COLO829 (cell line): ENCODE measurements around the gene PTPRN2.

Source experiments
- DNase-seq: peaks from one replicate; pipeline ENCODE4 v3.0.0; 2012; ENCODE audit warnings: low spot score

The PTPRN2 gene

DNA sequence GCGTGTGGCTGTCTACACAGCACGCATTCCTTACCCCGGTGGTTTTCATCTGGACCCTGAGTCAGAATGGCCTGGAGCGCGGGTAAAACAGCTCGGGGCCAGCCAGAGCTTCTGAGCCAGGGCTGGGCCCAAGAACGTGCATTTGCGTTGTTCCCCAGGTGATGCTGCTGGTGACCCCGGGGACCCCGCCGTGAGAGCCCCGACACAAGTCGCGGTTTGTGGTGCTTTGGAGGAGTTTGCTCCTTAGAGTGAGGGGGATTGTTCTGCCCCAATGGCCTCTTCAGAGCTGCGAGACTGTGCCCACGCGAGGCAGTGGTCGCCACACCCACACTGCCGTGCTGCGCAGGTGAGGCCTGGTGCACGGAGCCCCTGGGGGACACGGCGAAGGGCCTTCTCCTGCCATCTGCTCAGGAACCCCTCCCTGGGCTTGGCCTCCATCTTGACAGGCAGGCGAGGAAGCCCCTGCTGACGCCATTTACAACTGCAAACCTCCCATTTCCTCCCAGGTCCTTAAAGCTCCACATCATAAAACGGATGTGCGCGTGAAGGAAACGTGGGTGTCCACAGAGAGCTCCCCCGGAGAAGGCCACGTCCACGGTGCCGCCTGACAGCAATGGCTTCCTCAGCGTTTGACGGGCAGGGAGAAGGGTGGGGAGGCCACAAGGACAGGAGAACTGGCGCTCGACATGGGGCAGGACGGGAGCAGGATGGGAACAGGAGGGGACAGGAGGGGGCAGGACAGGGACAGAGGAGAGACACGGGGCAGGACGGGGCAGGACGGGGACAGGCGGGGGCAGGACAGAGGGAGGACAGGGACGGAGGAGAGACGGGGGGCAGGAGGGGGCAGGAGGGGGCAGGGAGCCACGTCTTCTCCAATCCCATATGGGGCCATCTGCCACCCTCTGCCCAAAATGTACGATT is 773.6 kb downstream of the PTPRN2 start:
- DNase-seq = no peak

GRCh38 chr7:157813053-157813452 is 774.6 kb downstream of the PTPRN2 start:
- DNase-seq = no peak

DNA sequence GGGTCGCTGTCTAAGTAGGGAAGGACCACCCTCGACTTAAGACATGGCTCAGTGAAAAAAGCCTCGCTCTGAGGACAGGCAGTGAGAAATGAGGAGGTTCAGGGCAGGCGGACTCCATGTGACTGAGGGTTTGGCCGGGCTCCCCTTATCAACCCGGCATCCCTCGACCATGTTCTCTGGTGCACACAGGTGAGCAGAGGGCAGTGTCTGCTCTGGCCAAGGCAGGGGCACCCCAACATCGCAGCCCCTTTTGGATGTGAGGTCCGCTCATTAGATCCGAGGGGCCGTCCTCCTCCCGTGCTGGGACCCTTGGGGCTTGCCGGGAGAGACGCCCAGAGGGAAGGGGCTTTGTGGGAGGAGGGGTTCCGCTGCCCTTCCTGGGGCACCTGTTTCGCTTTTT is 775.7 kb downstream of the PTPRN2 start:
- no peak for DNase-seq

GRCh38 chr7:157809863-157810851 is 777.5 kb downstream of the PTPRN2 start:
- DNase-seq = no peak

DNA sequence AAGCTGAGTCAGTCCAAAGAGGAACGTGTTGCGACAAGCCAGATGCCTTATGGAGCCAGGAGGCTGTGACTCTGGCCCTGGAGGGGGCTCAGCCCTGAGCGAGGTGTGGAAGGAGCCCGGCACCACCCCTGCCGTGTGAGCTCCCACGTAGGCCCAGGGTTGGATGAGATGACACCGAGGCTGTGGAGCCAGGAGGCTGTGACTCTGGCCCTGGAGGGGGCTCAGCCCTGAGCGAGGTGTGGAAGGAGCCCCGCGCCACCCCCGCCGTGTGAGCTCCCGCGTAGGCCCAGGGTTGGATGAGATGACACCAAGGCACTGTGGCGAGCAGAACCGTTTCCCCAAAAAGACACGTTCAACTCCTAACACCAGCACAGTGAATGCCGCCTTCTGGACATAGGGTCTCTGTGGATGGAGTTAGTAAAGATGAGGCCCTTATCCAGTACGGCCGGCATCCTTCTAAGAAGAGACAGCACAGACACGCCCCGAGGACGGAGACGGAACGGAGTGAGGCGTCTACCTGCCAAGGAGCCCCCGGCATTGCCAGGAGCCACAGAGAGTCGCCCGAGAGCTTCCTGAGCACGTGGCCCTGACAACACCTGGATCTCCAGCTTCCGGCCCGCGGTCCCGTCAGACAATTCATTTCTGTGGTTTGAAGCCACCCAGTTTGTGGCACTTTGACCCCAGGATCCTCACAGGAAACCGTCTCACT is 778.3 kb downstream of the PTPRN2 start:
- no peak for DNase-seq

DNA sequence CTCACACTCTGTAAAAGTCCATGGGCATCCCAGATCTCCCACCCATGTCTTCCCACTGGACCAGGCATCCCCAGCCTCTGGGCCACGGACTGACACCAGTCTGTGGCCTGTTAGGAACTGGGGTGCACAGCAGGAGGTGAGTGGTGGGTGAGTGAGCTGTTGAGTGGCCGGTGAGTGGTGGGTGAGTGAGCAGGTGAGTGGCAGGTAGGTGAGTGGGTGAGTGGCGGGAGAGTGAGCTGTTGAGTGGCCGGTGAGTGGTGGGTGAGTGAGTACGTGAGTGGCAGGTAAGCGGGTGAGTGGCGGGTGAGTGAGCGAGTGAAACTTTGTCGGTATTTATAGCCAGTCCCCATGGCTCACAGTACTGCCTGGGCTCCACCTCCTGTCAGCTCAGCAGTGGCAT is 779.6 kb downstream of the PTPRN2 start:
- no peak for DNase-seq

GRCh38 chr7:157807510-157807909 is 780.1 kb downstream of the PTPRN2 start:
- DNase-seq = no peak

DNA sequence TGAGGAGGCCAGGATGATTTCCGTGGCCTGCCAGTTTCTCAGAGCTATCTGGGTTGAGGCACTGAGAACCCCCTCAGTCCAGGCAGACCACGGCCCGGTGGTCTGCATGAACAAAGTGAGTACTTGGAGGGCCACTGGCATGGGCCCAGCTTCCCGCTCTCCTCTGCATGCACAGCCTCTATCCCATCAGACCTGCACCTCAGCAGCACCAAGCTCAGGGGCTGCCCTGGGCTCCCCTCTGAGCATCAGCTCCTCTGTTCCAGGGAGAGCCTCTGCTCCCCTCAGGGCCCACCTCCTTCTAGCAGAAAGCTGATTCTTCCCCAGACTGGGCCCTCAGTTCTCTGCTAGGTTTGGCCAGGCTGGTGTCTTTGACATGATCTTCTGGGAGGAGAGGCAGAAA is 780.9 kb downstream of the PTPRN2 start:
- no peak for DNase-seq

- DNase-seq = no peak
Observed at GRCh38 chr7:157805713-157806112, 781.9 kb downstream of the PTPRN2 start.

DNA sequence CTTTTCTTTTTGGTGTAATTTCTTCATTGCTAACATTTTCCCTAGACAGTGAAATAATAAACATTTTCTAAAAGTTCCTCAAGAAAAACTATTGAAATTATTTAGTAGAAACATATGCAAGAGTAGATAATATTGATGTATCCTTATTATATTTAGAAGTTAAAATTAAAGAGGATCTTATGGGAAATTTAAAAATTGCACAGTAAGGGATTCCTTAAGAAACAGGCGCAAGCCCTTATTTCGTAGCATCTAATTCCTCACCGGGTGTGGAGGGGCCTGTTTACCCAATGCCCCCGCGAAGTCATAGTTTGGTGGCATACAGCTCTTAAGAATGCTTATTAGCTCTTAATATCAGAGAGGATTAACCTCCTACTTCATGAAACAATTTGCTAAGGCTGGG is 783.7 kb downstream of the PTPRN2 start:
- no peak for DNase-seq

DNA sequence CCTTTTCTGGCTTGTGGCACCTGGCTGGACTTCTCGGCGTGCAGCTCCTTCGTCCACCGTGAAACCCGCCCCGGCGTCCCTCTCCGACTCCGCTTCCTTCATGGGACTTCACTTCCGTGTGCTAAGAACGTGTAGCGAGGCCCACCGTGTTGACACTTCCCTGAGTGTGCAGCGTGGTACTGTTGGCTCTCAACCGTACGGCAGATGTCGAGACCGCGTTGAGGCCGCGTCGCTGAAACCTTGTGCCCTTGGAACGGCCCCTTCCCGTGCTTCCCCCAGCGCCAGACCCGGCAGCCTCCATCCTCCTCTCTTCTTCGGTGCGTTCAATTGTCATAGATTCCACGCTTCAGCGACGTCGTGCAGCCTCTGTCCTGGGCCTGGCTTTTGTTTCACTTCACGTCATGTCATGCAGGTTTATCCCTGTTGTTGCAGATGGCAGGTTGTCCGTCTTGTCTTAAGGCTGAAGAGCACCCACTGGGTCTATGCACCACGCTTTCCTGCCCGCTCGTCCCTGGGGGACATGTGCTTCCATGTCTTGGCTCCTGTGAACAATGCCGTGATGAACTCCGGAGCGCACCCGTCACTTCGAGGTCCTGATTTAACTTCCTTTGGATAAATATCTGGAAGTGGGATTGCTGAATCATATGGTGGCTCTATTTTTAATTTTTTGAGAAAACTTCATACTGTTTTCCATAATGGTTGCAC is 785.5 kb downstream of the PTPRN2 start:
- no peak for DNase-seq

- no peak for DNase-seq
Observed at GRCh38 chr7:157801113-157801512, 786.5 kb downstream of the PTPRN2 start.

GRCh38 chr7:157800281-157800680 is 787.3 kb downstream of the PTPRN2 start:
- DNase-seq = no peak

- DNase-seq = no peak
Observed at GRCh38 chr7:157799076-157799685, 788.4 kb downstream of the PTPRN2 start.

DNA sequence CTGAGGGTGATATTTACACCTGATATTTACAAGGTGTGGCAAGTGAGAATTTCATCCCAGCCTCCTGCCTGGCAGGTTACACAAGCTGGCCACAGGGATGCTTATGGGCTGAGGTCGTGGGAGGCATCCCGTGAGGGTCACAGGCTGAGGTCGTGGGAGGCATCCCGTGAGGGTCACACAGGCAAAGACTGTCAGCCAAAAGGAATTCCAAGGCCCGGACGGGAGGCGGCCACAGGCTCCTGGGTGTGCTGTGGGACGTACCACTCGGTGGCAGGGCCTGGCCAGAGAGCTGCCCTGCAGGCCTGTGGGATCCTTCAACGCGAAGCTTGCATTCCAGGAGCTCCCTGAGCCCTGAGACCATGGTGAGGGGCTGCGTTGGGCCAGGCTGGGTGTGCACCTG is 790.3 kb downstream of the PTPRN2 start:
- no peak for DNase-seq

GRCh38 chr7:157796846-157797245 is 790.8 kb downstream of the PTPRN2 start:
- no peak for DNase-seq

DNA sequence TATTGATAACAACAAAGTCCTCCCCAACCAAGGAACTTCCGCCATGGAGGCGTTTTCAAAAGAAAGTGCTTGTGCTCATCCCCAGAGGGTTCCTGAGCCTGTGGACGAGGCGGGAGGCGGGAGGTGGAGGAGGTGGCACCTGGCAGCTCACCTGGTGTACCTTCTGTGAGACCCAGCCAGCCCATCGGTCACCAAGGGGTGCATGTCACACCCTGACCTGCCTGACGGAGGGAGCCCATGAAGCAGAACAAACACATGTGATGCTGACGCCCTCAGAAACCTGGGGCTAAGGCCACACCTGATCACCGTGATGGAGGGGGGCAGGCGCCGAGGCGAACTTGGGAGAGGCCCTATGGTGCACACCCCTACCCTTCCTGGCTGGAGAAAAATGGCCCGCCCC is 792.0 kb downstream of the PTPRN2 start:
- no peak for DNase-seq

DNA sequence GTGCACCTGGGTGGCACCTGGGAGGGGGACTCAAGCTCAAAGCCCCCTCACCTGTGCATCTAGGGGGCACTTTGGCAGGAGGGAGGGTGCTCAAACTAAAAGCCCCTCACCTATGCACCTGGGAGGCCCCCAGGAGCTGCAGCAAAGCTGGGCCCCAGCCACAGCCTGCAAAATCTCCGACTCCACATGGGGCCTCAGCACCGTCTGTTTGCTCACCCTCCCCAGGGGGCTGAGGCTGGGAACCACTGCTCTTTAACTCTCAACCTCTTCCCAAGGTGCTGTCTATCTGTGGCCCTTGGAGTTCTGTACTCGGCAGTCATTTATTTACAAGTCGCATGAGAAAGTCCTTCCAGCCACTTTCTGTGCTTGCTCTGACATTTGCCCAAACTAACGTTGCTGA is 792.4 kb downstream of the PTPRN2 start:
- no peak for DNase-seq

DNA sequence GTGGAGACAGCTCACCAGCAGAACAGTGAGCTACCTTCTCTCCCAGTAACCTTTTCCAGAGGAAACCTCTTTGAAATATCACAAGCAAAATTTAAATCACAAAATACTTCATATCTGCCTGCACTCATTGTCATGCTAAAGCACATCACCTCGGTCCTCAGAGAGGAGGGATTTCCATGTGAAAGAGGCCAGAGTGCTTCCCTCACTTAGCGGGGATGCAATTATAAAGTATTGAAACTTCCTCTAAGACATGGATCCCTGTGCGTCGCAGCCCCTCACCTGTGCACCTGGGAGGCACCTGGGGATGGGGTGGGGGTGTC is 792.9 kb downstream of the PTPRN2 start:
- DNase-seq = no peak

DNA sequence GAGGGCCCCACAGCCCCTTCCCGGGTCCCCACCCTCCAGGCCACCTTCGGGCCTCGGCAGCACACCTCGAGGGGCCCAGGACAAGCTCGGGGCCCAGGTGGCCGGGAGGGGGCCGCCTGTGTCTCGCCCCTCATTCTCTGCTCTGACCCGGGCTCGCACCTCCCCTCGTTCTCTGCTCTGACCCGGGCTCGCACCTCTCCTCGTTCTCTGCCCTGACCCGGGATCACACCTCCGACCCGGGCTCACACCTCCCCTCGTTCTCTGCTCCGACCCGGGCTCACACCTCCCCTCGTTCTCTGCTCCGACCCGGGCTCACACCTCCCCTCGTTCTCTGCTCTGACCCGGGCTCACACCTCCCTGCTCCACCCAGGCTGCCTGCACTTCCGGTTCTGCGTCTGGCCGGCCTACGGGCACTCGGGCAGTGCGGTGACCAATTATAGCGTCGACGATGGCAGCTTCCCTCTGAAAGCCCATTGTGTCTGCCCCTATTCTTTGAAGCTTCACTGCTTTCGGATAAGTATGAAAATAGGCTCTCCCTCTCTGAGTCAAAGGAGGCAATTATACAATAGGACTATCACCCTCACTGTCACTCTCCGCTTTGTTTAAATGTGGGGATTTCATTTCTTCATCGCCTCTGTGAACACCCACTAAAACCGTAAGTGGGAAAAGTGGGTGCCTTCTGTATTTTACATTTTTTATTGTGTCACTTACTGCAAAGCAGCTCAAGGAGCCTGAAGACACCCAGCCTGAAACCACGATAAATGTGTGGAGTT is 793.5 kb downstream of the PTPRN2 start:
- no peak for DNase-seq

- DNase-seq = no peak
Observed at GRCh38 chr7:157793087-157793353, 794.6 kb downstream of the PTPRN2 start.
